HepG2 (cell line): Measurements from ENCODE around the gene EPB41L5. TPM values are rescaled to one million over a fixed set of nuclear protein-coding genes. Genes with fewer than 3 reads are reported as not detected.

ENCODE experiments used
- AFF4 ChIP-seq: sonication (generic); formaldehyde crosslinking; IDR thresholded peaks from 2 replicates; pipeline ENCODE4 v1.4.0; 2020; ENCODE audit warnings: missing genetic modification reagents
- FOXP4 ChIP-seq: sonication (generic); formaldehyde crosslinking; IDR thresholded peaks from 2 replicates; pipeline ENCODE4 v1.4.0; 2020; ENCODE audit warnings: missing genetic modification reagents
- GATAD2A ChIP-seq: IDR thresholded peaks from 2 replicates; pipeline ENCODE4 v1.6.1; 2016
- ISL2 ChIP-seq: sonication (generic); formaldehyde crosslinking; IDR thresholded peaks from 2 replicates; pipeline ENCODE4 v1.5.0; 2020; ENCODE audit warnings: missing genetic modification reagents
- SIX4 ChIP-seq: sonication (generic); formaldehyde crosslinking; IDR thresholded peaks from 2 replicates; pipeline ENCODE4 v1.4.0; 2020; ENCODE audit warnings: missing genetic modification reagents
- ZNF101 ChIP-seq: sonication (generic); formaldehyde crosslinking; IDR thresholded peaks from 2 replicates; pipeline ENCODE4 v1.4.0; 2020; ENCODE audit warnings: mild to moderate bottlenecking, low read depth, missing genetic modification reagents, borderline replicate concordance
- ZNF609 ChIP-seq: sonication (generic); formaldehyde crosslinking; IDR thresholded peaks from 2 replicates; pipeline ENCODE4 v1.4.0; 2020; ENCODE audit warnings: mild to moderate bottlenecking, missing genetic modification reagents, borderline replicate concordance
- polyA plus RNA-seq, 8 experiments: library from polyadenylated mRNA; depleted of rRNA in 3 of 8; stranded (reverse) in 7 of 8; unstranded in 1 of 8; fragments of >200 nt; fragmentation: Illumina TruSeq in 4 of 8; extraction: Trizol in 4 of 8; gene quantifications; 2 replicates each; pipeline versions ENCODE4 v1.2.1 to v1.2.3, GENCODE V29; 2011 to 2016; ENCODE audit warnings: low read depth in 4 of 8, missing spikeins in 1 of 8, mixed read lengths in 1 of 8; ENCODE audit not compliant: insufficient read depth in 1 of 8
- total RNA-seq, 5 experiments: library from RNA; depleted of rRNA; stranded (reverse); fragments of >200 nt; fragmentation: Illumina TruSeq; extraction: Trizol; gene quantifications; 2 replicates each; pipeline ENCODE4 v1.2.3, GENCODE V29; 2016; ENCODE audit warnings: low read depth in 1 of 5

EPB41L5 gene
- total and polyA plus RNA-seq, 2 of the 13 experiments (the other 11 are each of a cell fraction or from before 2014, with no cell fraction given), result 40.5 to 47.5 TPM

GRCh38 chr2:120220756-120221155, 207.9 kb downstream of the EPB41L5 start (continued):
- TF ChIP-seq AFF4 (CRISPR knock-in tag) (no peak), GATAD2A (no peak), ZNF609 (CRISPR knock-in tag) (no peak), ZNF101 (CRISPR knock-in tag) (no peak), SIX4 (CRISPR knock-in tag) (no peak), FOXP4 (CRISPR knock-in tag) (no peak), ISL2 (CRISPR knock-in tag) (no peak)
